ENCODE measurements around the gene SHISAL1. TPM values are rescaled to one million over a fixed set of nuclear protein-coding genes. Genes with fewer than 3 reads are reported as not detected.

The SHISAL1 gene
- total RNA-seq, 2 experiments from 2014 or later, result not detected

DNA sequence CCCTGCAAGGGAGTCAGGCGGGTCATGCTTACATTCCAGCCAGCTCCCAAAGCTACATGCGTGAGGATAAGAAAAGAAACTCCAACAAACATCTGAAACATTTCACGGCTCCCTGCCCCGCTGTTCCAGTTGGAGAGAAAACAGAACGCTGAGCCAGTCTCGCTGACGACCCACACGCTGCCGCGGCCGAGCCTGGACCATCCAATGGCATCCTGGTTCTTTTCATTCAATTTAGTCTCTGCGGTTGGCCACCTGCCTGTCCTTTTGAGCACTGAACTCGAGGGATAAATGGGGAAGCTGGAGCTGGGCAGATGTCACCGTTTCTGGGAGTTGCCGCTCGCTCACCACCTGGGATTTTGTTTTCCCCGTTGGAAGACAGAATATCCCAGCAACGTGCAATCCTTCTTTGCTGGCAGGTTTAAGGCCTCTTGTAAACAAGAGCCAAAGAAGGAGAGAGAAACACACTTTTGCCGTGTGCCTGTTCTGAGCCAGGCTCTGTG, 45.3 kb upstream of the SHISAL1 start:
- TF ChIP-seq, protein P1, sequence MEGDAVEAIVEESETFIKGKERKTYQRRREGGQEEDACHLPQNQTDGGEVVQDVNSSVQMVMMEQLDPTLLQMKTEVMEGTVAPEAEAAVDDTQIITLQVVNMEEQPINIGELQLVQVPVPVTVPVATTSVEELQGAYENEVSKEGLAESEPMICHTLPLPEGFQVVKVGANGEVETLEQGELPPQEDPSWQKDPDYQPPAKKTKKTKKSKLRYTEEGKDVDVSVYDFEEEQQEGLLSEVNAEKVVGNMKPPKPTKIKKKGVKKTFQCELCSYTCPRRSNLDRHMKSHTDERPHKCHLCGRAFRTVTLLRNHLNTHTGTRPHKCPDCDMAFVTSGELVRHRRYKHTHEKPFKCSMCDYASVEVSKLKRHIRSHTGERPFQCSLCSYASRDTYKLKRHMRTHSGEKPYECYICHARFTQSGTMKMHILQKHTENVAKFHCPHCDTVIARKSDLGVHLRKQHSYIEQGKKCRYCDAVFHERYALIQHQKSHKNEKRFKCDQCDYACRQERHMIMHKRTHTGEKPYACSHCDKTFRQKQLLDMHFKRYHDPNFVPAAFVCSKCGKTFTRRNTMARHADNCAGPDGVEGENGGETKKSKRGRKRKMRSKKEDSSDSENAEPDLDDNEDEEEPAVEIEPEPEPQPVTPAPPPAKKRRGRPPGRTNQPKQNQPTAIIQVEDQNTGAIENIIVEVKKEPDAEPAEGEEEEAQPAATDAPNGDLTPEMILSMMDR (IDR thresholded peaks at IDR 0.05), result no peak
- H3K4me3 Mint-ChIP-seq, result no peak overlapping the region
- no peaks in the 10 kb centered on the region for H3K36me3 Mint-ChIP-seq (ENCODE audit: low read depth)
- ATAC-seq (ENCODE audit: poor library complexity), result no peak
- H3K27ac ChIP-seq (ENCODE audit: low read depth in 1 of 2, low read length in 2 of 2), result no peak overlapping the region
- H3K27ac Mint-ChIP-seq, result no peak overlapping the region
- CTCF ChIA-PET, result no interaction called here
- DNase-seq, result no peak
- H3K4me1 Mint-ChIP-seq (ENCODE audit: low read depth), result no peaks in the 10 kb centered on the region
- POLR2A ChIA-PET, result no interaction called here
- no peaks in the 10 kb centered on the region for H3K36me3 ChIP-seq (ENCODE audit: insufficient read depth, low read length)
- H3K4me3 ChIP-seq (ENCODE audit: low read length), result no peak overlapping the region
- H3K9me3 ChIP-seq (ENCODE audit: control insufficient read depth in 1 of 2, insufficient read depth in 1 of 2, low read length in 2 of 2), result no peaks in the 10 kb centered on the region
- H3K27me3 Mint-ChIP-seq, result no peaks in the 10 kb centered on the region
- H3K27me3 ChIP-seq (ENCODE audit: control insufficient read depth in 1 of 2, insufficient read depth in 2 of 2, low read length in 2 of 2), result peaks cover 4 to 8% of the 10 kb centered on the region in 2 experiments
- no peaks in the 10 kb centered on the region for H3K9me3 Mint-ChIP-seq
- no peaks in the 10 kb centered on the region for H3K4me1 ChIP-seq (ENCODE audit: insufficient read depth, low read length)
- intact Hi-C loops (cut with DNase I, micrococcal nuclease), result no loop called here

DNA sequence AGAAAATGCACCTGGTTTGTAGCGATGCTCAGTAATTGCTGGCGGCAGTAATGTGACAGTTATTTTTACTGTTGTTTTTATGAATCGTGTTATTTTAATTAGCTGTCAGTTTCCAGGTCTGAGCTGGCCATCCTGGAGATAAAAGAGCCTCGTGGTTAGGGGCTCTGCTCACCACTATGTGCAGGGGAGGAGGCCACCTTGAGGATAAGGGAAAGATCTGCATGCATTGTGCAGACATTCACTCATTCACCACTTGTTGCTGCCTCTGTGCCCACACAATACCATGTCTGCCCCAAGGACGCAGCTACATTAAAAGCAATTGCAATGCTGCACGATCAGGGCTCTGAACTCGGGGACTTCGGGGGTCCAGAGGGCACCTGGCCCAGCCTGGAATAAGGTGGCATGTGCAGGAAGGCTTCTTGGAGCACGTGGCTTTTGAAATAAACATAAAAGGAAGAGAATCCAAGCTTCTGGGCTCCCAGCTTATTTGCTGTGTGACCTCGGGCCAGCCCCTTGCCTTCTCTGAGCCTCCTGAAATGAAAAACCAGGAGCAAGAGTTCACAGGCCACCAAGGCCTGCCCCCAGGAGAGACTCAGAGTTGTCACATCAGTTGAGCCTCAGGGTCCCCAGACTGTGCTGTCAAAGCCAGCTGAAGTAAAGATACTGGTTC, 44.7 kb upstream of the SHISAL1 start:
- H3K9me3 ChIP-seq (ENCODE audit: control insufficient read depth in 1 of 2, insufficient read depth in 1 of 2, low read length in 2 of 2), result no peaks in the 10 kb centered on the region
- H3K27ac ChIP-seq (ENCODE audit: low read depth in 1 of 2, low read length in 2 of 2), result no peak overlapping the region
- CTCF ChIA-PET, result no interaction called here
- ATAC-seq (ENCODE audit: poor library complexity) (no peak), DNase-seq (no peak)
- Mint-ChIP-seq H3K4me1 (ENCODE audit: low read depth) (no peaks in the 10 kb centered on the region), H3K36me3 (ENCODE audit: low read depth) (no peaks in the 10 kb centered on the region), H3K27me3 (no peaks in the 10 kb centered on the region), H3K27ac (no peak overlapping the region), H3K9me3 (no peaks in the 10 kb centered on the region), H3K4me3 (no peak overlapping the region)
- TF ChIP-seq, protein P1 (IDR thresholded peaks at IDR 0.05), result no peak
- no peaks in the 10 kb centered on the region for H3K36me3 ChIP-seq (ENCODE audit: insufficient read depth, low read length)
- H3K4me3 ChIP-seq (ENCODE audit: low read length), result no peak overlapping the region
- no peaks in the 10 kb centered on the region for H3K4me1 ChIP-seq (ENCODE audit: insufficient read depth, low read length)
- POLR2A ChIA-PET, result no interaction called here
- intact Hi-C loops (cut with DNase I, micrococcal nuclease), result no loop called here
- H3K27me3 ChIP-seq (ENCODE audit: control insufficient read depth in 1 of 2, insufficient read depth in 2 of 2, low read length in 2 of 2), result peaks cover 4 to 8% of the 10 kb centered on the region in 2 experiments

DNA sequence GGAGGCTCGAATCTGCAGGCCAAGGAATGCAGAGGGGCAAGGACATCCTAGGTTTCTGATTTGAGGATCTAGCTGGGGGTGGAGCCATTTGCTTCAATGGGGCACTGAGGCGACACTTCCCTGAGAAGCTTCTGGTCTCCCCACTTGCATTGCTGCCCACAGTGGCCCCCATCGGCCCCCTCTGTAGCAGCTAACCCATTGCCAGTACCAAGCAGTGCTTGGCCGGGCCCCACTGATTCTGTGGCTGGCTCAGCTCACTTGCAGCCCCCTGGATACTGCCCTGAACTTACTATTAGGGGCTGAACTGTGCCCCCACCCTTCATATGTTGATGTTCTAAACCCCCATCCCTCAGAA, 42.9 kb upstream of the SHISAL1 start:
- no peaks in the 10 kb centered on the region for H3K9me3 Mint-ChIP-seq
- intact Hi-C loops (cut with DNase I, micrococcal nuclease), result no loop called here
- Histone ChIP-seq H3K4me1 (ENCODE audit: insufficient read depth, low read length) (peaks cover 7% of the 10 kb centered on the region), H3K36me3 (ENCODE audit: insufficient read depth, low read length) (no peaks in the 10 kb centered on the region), H3K27me3 (ENCODE audit: control insufficient read depth in 1 of 2, insufficient read depth in 2 of 2, low read length in 2 of 2) (peaks cover 7 to 8% of the 10 kb centered on the region in 2 experiments), H3K9me3 (ENCODE audit: control insufficient read depth in 1 of 2, insufficient read depth in 1 of 2, low read length in 2 of 2) (no peaks in the 10 kb centered on the region), H3K27ac (ENCODE audit: low read depth in 1 of 2, low read length in 2 of 2) (no peak overlapping the region), H3K4me3 (ENCODE audit: low read length) (no peak overlapping the region)
- no peaks in the 10 kb centered on the region for H3K36me3 Mint-ChIP-seq (ENCODE audit: low read depth)
- ATAC-seq (ENCODE audit: poor library complexity), result no peak
- no peak overlapping the region for H3K4me3 Mint-ChIP-seq
- H3K4me1 Mint-ChIP-seq (ENCODE audit: low read depth), result no peaks in the 10 kb centered on the region
- no peak for DNase-seq
- TF ChIP-seq, protein P1 (IDR thresholded peaks at IDR 0.05), result no peak
- CTCF ChIA-PET, result no interaction called here
- H3K27ac Mint-ChIP-seq, result no peak overlapping the region
- POLR2A ChIA-PET, result no interaction called here
- H3K27me3 Mint-ChIP-seq, result peaks cover 5% of the 10 kb centered on the region
